ENCODE data around the gene COL27A1. TPM values are rescaled to one million over a fixed set of nuclear protein-coding genes. Genes with fewer than 3 reads are reported as not detected.
A peak's percentile ranks its signal among the peaks of the same experiment; 100 is the strongest.

Gene COL27A1
- total and polyA plus RNA-seq, 2 donors from 2014 or later, result 13.6 to 45.6 TPM

GRCh38 chr9:114344188-114344566 lies 188.8 kb downstream of the COL27A1 start:
- FAIRE-seq (no peak), DNase-seq (peak in 1 of 5 donors; percentile 30)
- Histone ChIP-seq H3K9ac (ENCODE audit: low read length in 3 of 3) (no peak overlapping the region), H3K4me3 (ENCODE audit: low read length in 3 of 3) (no peak overlapping the region), H3K27ac (ENCODE audit: low read depth in 2 of 2, low read length in 2 of 2) (no peak overlapping the region), H3K9me3 (ENCODE audit: control insufficient read depth in 2 of 3, insufficient read depth in 1 of 3, low read length in 3 of 3) (no peaks in the 10 kb centered on the region), H3K27me3 (ENCODE audit: control insufficient read depth, insufficient read depth, low read length) (no peaks in the 10 kb centered on the region), H3K4me1 (ENCODE audit: control insufficient read depth in 2 of 3, insufficient read depth in 2 of 3, low read depth in 1 of 3, low read length in 3 of 3) (peaks cover 0 to 7% (median 3%) of the 10 kb centered on the region in 3 donors), H3K36me3 (ENCODE audit: control insufficient read depth in 2 of 3, insufficient read depth in 3 of 3, low read length in 3 of 3) (peaks cover 5 to 14% (median 12%) of the 10 kb centered on the region in 3 donors)
- intact Hi-C loops (cut with DNase I), result no loop called here
- TF ChIP-seq CTCF (IDR thresholded peaks at IDR 0.05; ENCODE audit: borderline replicate concordance, extremely low read depth, insufficient read depth), result no peak

- Histone ChIP-seq H3K36me3 (ENCODE audit: control insufficient read depth in 2 of 3, insufficient read depth in 3 of 3, low read length in 3 of 3) (peaks cover 8 to 18% (median 14%) of the 10 kb centered on the region in 3 donors), H3K4me3 (ENCODE audit: low read length in 3 of 3) (no peak overlapping the region), H3K9ac (ENCODE audit: low read length in 3 of 3) (no peak overlapping the region), H3K27me3 (ENCODE audit: control insufficient read depth, insufficient read depth, low read length) (no peaks in the 10 kb centered on the region), H3K4me1 (ENCODE audit: control insufficient read depth in 2 of 3, insufficient read depth in 2 of 3, low read depth in 1 of 3, low read length in 3 of 3) (peaks cover 0 to 7% (median 3%) of the 10 kb centered on the region in 3 donors), H3K9me3 (ENCODE audit: control insufficient read depth in 2 of 3, insufficient read depth in 1 of 3, low read length in 3 of 3) (no peaks in the 10 kb centered on the region), H3K27ac (ENCODE audit: low read depth in 2 of 2, low read length in 2 of 2) (no peak overlapping the region)
- peak in 1 of 5 donors; percentile 48 for DNase-seq
- FAIRE-seq, result no peak
- intact Hi-C loops (cut with DNase I), result no loop called here
- no peak for TF ChIP-seq CTCF (IDR thresholded peaks at IDR 0.05; ENCODE audit: borderline replicate concordance, extremely low read depth, insufficient read depth)
Measured at GRCh38 chr9:114344692-114345091, 189.4 kb downstream of the COL27A1 start.

- Histone ChIP-seq H3K9ac (ENCODE audit: low read length in 3 of 3) (no peak overlapping the region), H3K36me3 (ENCODE audit: control insufficient read depth in 2 of 3, insufficient read depth in 3 of 3, low read length in 3 of 3) (peaks cover 12 to 27% (median 15%) of the 10 kb centered on the region in 3 donors), H3K4me1 (ENCODE audit: control insufficient read depth in 2 of 3, insufficient read depth in 2 of 3, low read depth in 1 of 3, low read length in 3 of 3) (peaks cover 0 to 7% (median 3%) of the 10 kb centered on the region in 3 donors), H3K9me3 (ENCODE audit: control insufficient read depth in 2 of 3, insufficient read depth in 1 of 3, low read length in 3 of 3) (no peaks in the 10 kb centered on the region), H3K4me3 (ENCODE audit: low read length in 3 of 3) (no peak overlapping the region), H3K27me3 (ENCODE audit: control insufficient read depth, insufficient read depth, low read length) (no peaks in the 10 kb centered on the region), H3K27ac (ENCODE audit: low read depth in 2 of 2, low read length in 2 of 2) (no peak overlapping the region)
- DNase-seq, result peak in 1 of 5 donors; percentile 40
- TF ChIP-seq CTCF (IDR thresholded peaks at IDR 0.05; ENCODE audit: borderline replicate concordance, extremely low read depth, insufficient read depth), result no peak
- intact Hi-C loops (cut with DNase I), result no loop called here
- no peak for FAIRE-seq
Measured at GRCh38 chr9:114345493-114346065, 190.2 kb downstream of the COL27A1 start.

All from kidney (tissue), 14 donors.